Glutamatergic neuron (in vitro differentiated cells): ENCODE measurements around the gene SETD1B. TPM values are rescaled to one million over a fixed set of nuclear protein-coding genes. Genes with fewer than 3 reads are reported as not detected.
"Not testable (repeated sequence)": the region's sequence is repeated elsewhere in the genome, so short reads cannot be mapped to it uniquely, and the experiment has no call there.

ENCODE experiments used
- DNase-seq: peaks from one replicate; pipeline ENCODE4 v3.0.0; 2022
- H3K27ac Mint-ChIP-seq: one replicate; pipeline ENCODE4 v1.8.0; 2020; ENCODE audit warnings: mild to moderate bottlenecking, mixed read lengths, inconsistent platforms; ENCODE audit not compliant: unreplicated experiment
- H3K27me3 Mint-ChIP-seq: one replicate; pipeline ENCODE4 v1.8.0; 2020; ENCODE audit warnings: mild to moderate bottlenecking, moderate library complexity, mixed read lengths, inconsistent platforms; ENCODE audit not compliant: unreplicated experiment
- H3K36me3 Mint-ChIP-seq: one replicate; pipeline ENCODE4 v1.8.0; 2020; ENCODE audit warnings: mild to moderate bottlenecking, mixed read lengths, inconsistent platforms; ENCODE audit not compliant: unreplicated experiment
- H3K4me1 Mint-ChIP-seq: one replicate; pipeline ENCODE4 v1.8.0; 2020; ENCODE audit warnings: mild to moderate bottlenecking, low read depth, mixed read lengths, inconsistent platforms; ENCODE audit not compliant: unreplicated experiment
- H3K4me3 Mint-ChIP-seq: one replicate; pipeline ENCODE4 v1.8.0; 2020; ENCODE audit warnings: mild to moderate bottlenecking, mixed read lengths, inconsistent platforms; ENCODE audit not compliant: unreplicated experiment
- H3K9me3 Mint-ChIP-seq: one replicate; pipeline ENCODE4 v1.8.0; 2020; ENCODE audit warnings: mild to moderate bottlenecking, moderate library complexity, mixed read lengths, inconsistent platforms; ENCODE audit not compliant: unreplicated experiment
- CTCF ChIP-seq: fragments of 200-600 bp; sonication (generic); IDR thresholded peaks from one replicate; pipeline ENCODE4 v1.5.0; 2021; ENCODE audit not compliant: partially characterized antibody, unreplicated experiment
- long read RNA-seq: library from polyadenylated mRNA; unstranded; transcript quantifications from one replicate; pipeline ENCODE4 v2.0.0, GENCODE V29; 2020; ENCODE audit not compliant: unreplicated experiment
- total RNA-seq: library from RNA; stranded (reverse); fragmentation: NEBNext Ultra II Directional; extraction: Animal tissue kit (Norgen Biotek cat#: 25700); gene quantifications from one replicate; pipeline ENCODE4 v1.2.1, GENCODE V29; 2021; ENCODE audit not compliant: unreplicated experiment

Gene SETD1B
- 35.0 TPM for total RNA-seq
- long read RNA-seq, partial matches to known transcripts, result 0 of 5 reads
- long read RNA-seq, other reads (novel, unspliced or antisense), result 5 of 5 reads

- no peak for TF ChIP-seq CTCF
- H3K4me1 Mint-ChIP-seq, result peaks cover 13% of the 10 kb centered on the region
- H3K36me3 Mint-ChIP-seq, result peaks cover 9% of the 10 kb centered on the region
- H3K27ac Mint-ChIP-seq, result peak within 1 kb of the TSS; percentile 99
- H3K27me3 Mint-ChIP-seq, result peaks cover 28% of the 10 kb centered on the region
- H3K9me3 Mint-ChIP-seq, result peaks cover 37% of the 10 kb centered on the region
- peak within 1 kb of the TSS; percentile 98 for H3K4me3 Mint-ChIP-seq
- peak; percentile 65 for DNase-seq
These were observed at the start of gene SETD1B for GRCh38 chr12:121803861-121804416. Gene SETD1B, plus strand, starts transcription at chr12:121804009. Its CDS starts 729 bp downstream, at chr12:121804738.

- peaks cover 17% of the 10 kb centered on the region for H3K9me3 Mint-ChIP-seq
- H3K27me3 Mint-ChIP-seq, result peaks cover 9% of the 10 kb centered on the region
- H3K36me3 Mint-ChIP-seq, result no peaks in the 10 kb centered on the region
- peak overlapping the region; percentile 26 for H3K27ac Mint-ChIP-seq
- DNase-seq, result no peak
- H3K4me1 Mint-ChIP-seq, result peaks cover 2% of the 10 kb centered on the region
- no peak overlapping the region for H3K4me3 Mint-ChIP-seq
- no peak for TF ChIP-seq CTCF
These were observed 49.0 kb upstream of the SETD1B start for GRCh38 chr12:121754836-121755235.

- Mint-ChIP-seq H3K4me3 (no peak overlapping the region), H3K27me3 (peaks cover 11% of the 10 kb centered on the region), H3K36me3 (no peaks in the 10 kb centered on the region), H3K4me1 (peaks cover 3% of the 10 kb centered on the region), H3K9me3 (peaks cover 20% of the 10 kb centered on the region), H3K27ac (peak overlapping the region; percentile 4)
- no peak for DNase-seq
- TF ChIP-seq CTCF, result no peak
These were observed 48.2 kb upstream of the SETD1B start for GRCh38 chr12:121755591-121755990.

- H3K27ac Mint-ChIP-seq, DNase-seq, H3K36me3 Mint-ChIP-seq, H3K4me3 Mint-ChIP-seq: not testable (repeated sequence)
- Mint-ChIP-seq H3K27me3 (peaks cover 13% of the 10 kb centered on the region), H3K4me1 (peaks cover 15% of the 10 kb centered on the region), H3K9me3 (peaks cover 24% of the 10 kb centered on the region)
These were observed 45.3 kb upstream of the SETD1B start for GRCh38 chr12:121758536-121758935.

GRCh38 chr12:121762269-121762668 is 41.5 kb upstream of the SETD1B start:
- H3K27me3 Mint-ChIP-seq, result peaks cover 9% of the 10 kb centered on the region
- no peak for DNase-seq
- H3K4me3 Mint-ChIP-seq, result peak overlapping the region; percentile 8
- peaks cover 23% of the 10 kb centered on the region for H3K4me1 Mint-ChIP-seq
- H3K36me3 Mint-ChIP-seq, result no peaks in the 10 kb centered on the region
- peaks cover 16% of the 10 kb centered on the region for H3K9me3 Mint-ChIP-seq
- H3K27ac Mint-ChIP-seq, result peak overlapping the region; percentile 75
- no peak for TF ChIP-seq CTCF
